ENCODE data around the gene MEFV.

DNA sequence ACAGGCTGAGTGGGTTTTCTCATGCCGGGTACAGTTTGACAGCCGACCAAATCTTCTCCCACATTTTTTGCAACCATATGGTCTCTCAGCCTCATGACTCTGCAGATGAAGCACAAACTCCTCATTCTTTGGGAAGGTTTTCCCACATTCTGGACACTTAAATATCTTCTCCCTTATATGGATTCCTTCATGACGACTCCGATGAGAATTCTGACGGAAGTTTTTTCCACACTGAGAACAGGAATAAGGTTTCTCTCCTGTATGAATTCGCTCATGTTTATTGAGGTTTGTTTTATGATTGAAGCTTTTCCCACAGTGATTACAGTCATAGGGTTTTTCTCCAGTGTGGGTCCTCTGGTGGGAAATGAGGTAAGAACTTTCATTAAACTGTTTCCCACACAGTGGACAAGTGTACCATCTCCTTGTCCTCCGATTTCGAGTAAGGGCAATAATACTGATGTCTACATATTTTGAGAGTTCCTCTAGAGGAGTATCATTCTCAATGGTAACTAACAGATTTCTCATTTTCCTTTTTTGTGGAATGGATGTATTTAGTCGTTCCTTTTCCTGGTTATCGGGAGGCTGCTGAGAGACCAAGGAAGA, 32.4 kb downstream of the MEFV start:
- TF ChIP-seq, protein P1, sequence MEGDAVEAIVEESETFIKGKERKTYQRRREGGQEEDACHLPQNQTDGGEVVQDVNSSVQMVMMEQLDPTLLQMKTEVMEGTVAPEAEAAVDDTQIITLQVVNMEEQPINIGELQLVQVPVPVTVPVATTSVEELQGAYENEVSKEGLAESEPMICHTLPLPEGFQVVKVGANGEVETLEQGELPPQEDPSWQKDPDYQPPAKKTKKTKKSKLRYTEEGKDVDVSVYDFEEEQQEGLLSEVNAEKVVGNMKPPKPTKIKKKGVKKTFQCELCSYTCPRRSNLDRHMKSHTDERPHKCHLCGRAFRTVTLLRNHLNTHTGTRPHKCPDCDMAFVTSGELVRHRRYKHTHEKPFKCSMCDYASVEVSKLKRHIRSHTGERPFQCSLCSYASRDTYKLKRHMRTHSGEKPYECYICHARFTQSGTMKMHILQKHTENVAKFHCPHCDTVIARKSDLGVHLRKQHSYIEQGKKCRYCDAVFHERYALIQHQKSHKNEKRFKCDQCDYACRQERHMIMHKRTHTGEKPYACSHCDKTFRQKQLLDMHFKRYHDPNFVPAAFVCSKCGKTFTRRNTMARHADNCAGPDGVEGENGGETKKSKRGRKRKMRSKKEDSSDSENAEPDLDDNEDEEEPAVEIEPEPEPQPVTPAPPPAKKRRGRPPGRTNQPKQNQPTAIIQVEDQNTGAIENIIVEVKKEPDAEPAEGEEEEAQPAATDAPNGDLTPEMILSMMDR (IDR thresholded peaks at IDR 0.05; ENCODE audit: low read depth, low read length), result no peak
- TF ChIP-seq EZH2phosphoT487 (IDR thresholded peaks at IDR 0.05; ENCODE audit: low read depth), result no peak
